Skeletal muscle tissue (tissue), 4 donors: ENCODE results near the gene ZNF554. TPM values are rescaled to one million over a fixed set of nuclear protein-coding genes. Genes with fewer than 3 reads are reported as not detected.
"Not testable (repeated sequence)": the region's sequence is repeated elsewhere in the genome, so short reads cannot be mapped to it uniquely, and the experiment has no call there.

Source experiments
- H3K27ac ChIP-seq: one replicate; pipeline ENCODE4 v1.7.0; 2013; ENCODE audit warnings: mild to moderate bottlenecking, low read depth, low read length, inconsistent platforms
- H3K27me3 ChIP-seq, 3 donors: one replicate each; pipeline ENCODE4 v1.7.0; 2013; ENCODE audit warnings: low read length in 3 of 3; ENCODE audit not compliant: control insufficient read depth in 3 of 3, insufficient read depth in 3 of 3
- H3K36me3 ChIP-seq, 3 donors: one replicate each; pipeline ENCODE4 v1.7.0; 2013; ENCODE audit warnings: low read length in 3 of 3; ENCODE audit not compliant: control insufficient read depth in 3 of 3, insufficient read depth in 3 of 3
- H3K4me1 ChIP-seq, 3 donors: one replicate each; pipeline ENCODE4 v1.7.0; 2013; ENCODE audit warnings: low read length in 3 of 3, mild to moderate bottlenecking in 3 of 3; ENCODE audit not compliant: control insufficient read depth in 3 of 3, insufficient read depth in 3 of 3
- H3K4me3 ChIP-seq, 3 donors: one replicate each; pipeline ENCODE4 v1.7.0; 2013; ENCODE audit warnings: low read length in 3 of 3
- H3K9ac ChIP-seq, 3 donors: one replicate each; pipeline ENCODE4 v1.7.0; 2013; ENCODE audit warnings: low read length in 3 of 3, mild to moderate bottlenecking in 3 of 3, moderate library complexity in 2 of 3, low read depth in 1 of 3
- H3K9me3 ChIP-seq, 3 donors: one replicate each; pipeline ENCODE4 v1.7.0; 2013; ENCODE audit warnings: low read length in 3 of 3; ENCODE audit not compliant: control insufficient read depth in 3 of 3
- total RNA-seq: library from RNA; depleted of rRNA; stranded (reverse); fragments of >200 nt; gene quantifications from one replicate; pipeline ENCODE4 v1.2.3, GENCODE V29; 2014
- donor health status: Osteomylitis.

Gene ZNF554
- total RNA-seq, 1 donor from 2014 or later, result 8.4 TPM

- Histone ChIP-seq H3K4me1 (peaks cover 5 to 17% (median 16%) of the 10 kb centered on the region in 3 donors), H3K9ac (peak overlapping the region in 1 of 3 donors; percentile 5), H3K4me3 (peak overlapping the region in 1 of 3 donors; percentile 40), H3K36me3 (no peaks in the 10 kb centered on the region), H3K27me3 (no peaks in the 10 kb centered on the region), H3K9me3 (peaks cover 0 to 4% (median 4%) of the 10 kb centered on the region in 3 donors), H3K27ac (no peak overlapping the region)
Observed at GRCh38 chr19:2863816-2864215, 44.1 kb downstream of the ZNF554 start.

GRCh38 chr19:2865334-2866100, 45.8 kb downstream of the ZNF554 start:
- peaks cover 0 to 3% (median 0%) of the 10 kb centered on the region in 3 donors for H3K9me3 ChIP-seq
- no peak overlapping the region for H3K4me3 ChIP-seq
- peaks cover 5 to 17% (median 16%) of the 10 kb centered on the region in 3 donors for H3K4me1 ChIP-seq
- no peak overlapping the region for H3K27ac ChIP-seq
- H3K36me3 ChIP-seq, result no peaks in the 10 kb centered on the region
- H3K9ac ChIP-seq, result no peak overlapping the region
- no peaks in the 10 kb centered on the region for H3K27me3 ChIP-seq

- Histone ChIP-seq H3K4me3 (peak overlapping the region; percentile 73 to 85 (median 74)), H3K27ac (peak overlapping the region; percentile 40), H3K9me3 (peaks cover 0 to 3% (median 0%) of the 10 kb centered on the region in 3 donors), H3K4me1 (peaks cover 5 to 17% (median 16%) of the 10 kb centered on the region in 3 donors), H3K36me3 (no peaks in the 10 kb centered on the region), H3K9ac (no peak overlapping the region), H3K27me3 (no peaks in the 10 kb centered on the region)
Observed at GRCh38 chr19:2866495-2867024, 46.9 kb downstream of the ZNF554 start.

GRCh38 chr19:2867025-2867991, 47.6 kb downstream of the ZNF554 start, which contains the start of gene ZNF556:
Gene ZNF556, plus strand, starts transcription at chr19:2867335. Its CDS starts 87 bp downstream, at chr19:2867422.
- H3K27me3 ChIP-seq, result no peaks in the 10 kb centered on the region
- peaks cover 0 to 3% (median 0%) of the 10 kb centered on the region in 3 donors for H3K9me3 ChIP-seq
- H3K36me3 ChIP-seq, result no peaks in the 10 kb centered on the region
- peaks cover 5 to 17% (median 16%) of the 10 kb centered on the region in 3 donors for H3K4me1 ChIP-seq
- H3K27ac ChIP-seq, result peak within 1 kb of the TSS; percentile 40
- peak within 1 kb of the TSS; percentile 60 to 80 (median 68) for H3K9ac ChIP-seq
- peak within 1 kb of the TSS; percentile 73 to 85 (median 74) for H3K4me3 ChIP-seq

GRCh38 chr19:2869618-2870017, 50.0 kb downstream of the ZNF554 start:
- Histone ChIP-seq H3K4me3 (no peak overlapping the region), H3K4me1 (peaks cover 0 to 11% (median 10%) of the 10 kb centered on the region in 3 donors), H3K9me3 (no peaks in the 10 kb centered on the region), H3K9ac (no peak overlapping the region), H3K27me3 (no peaks in the 10 kb centered on the region), H3K36me3 (peaks cover 4 to 6% (median 5%) of the 10 kb centered on the region in 3 donors), H3K27ac (no peak overlapping the region)

- H3K36me3 ChIP-seq, result peaks cover 14 to 20% (median 18%) of the 10 kb centered on the region in 3 donors
- not testable (repeated sequence) for H3K9me3 ChIP-seq, H3K27ac ChIP-seq, H3K4me1 ChIP-seq, H3K27me3 ChIP-seq, H3K9ac ChIP-seq, H3K4me3 ChIP-seq
Observed at GRCh38 chr19:2872175-2872574, 52.5 kb downstream of the ZNF554 start.

- Histone ChIP-seq H3K4me1 (no peaks in the 10 kb centered on the region), H3K27me3 (no peaks in the 10 kb centered on the region), H3K36me3 (peaks cover 23 to 32% (median 29%) of the 10 kb centered on the region in 3 donors), H3K9me3 (peaks cover 9 to 15% (median 14%) of the 10 kb centered on the region in 3 donors), H3K4me3 (peak overlapping the region in 1 of 3 donors; percentile 49), H3K27ac (no peak overlapping the region), H3K9ac (no peak overlapping the region)
Observed at GRCh38 chr19:2877398-2878331, 58.0 kb downstream of the ZNF554 start.

GRCh38 chr19:2883686-2884439, 64.2 kb downstream of the ZNF554 start:
- Histone ChIP-seq H3K27me3 (no peaks in the 10 kb centered on the region), H3K27ac (no peak overlapping the region), H3K4me1 (peaks cover 0 to 5% (median 0%) of the 10 kb centered on the region in 3 donors), H3K9ac (no peak overlapping the region), H3K9me3 (no peaks in the 10 kb centered on the region), H3K36me3 (peaks cover 0 to 2% (median 2%) of the 10 kb centered on the region in 3 donors), H3K4me3 (no peak overlapping the region)
